ENCODE data around the gene FOXD4L4. TPM values are rescaled to one million over a fixed set of nuclear protein-coding genes. Genes with fewer than 3 reads are reported as not detected.
"Not testable (repeated sequence)": the region's sequence is repeated elsewhere in the genome, so short reads cannot be mapped to it uniquely, and the experiment has no call there.

Gene FOXD4L4
- polyA plus RNA-seq (ENCODE audit: insufficient read length in 4 of 4): not detected

DNA sequence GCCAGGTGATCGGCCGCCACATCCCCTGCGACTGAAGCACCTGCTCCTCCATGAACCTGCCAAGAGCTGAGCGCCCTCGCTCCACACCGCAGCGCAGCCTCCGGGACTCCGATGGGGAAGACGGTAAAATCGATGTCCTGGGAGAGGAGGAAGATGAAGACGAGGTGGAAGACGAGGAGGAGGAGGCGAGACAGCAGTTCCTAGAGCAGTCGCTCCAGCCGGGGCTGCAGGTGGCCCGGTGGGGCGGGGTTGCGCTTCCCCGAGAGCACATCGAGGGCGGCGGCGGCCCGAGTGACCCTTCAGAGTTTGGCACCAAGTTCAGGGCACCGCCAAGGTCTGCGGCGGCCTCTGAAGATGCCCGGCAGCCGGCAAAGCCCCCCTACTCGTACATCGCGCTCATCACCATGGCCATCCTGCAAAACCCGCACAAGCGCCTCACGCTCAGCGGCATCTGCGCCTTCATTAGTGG lies at the start of gene FOXD4L4:
Gene FOXD4L4 (plus strand): TSS at position 51 of the 469 bp plus-strand sequence. CDS start 0 bp downstream, at position 51.
- not testable (repeated sequence) for DNase-seq (ENCODE audit: low read depth in 4 of 4, low spot score in 2 of 4)

DNA sequence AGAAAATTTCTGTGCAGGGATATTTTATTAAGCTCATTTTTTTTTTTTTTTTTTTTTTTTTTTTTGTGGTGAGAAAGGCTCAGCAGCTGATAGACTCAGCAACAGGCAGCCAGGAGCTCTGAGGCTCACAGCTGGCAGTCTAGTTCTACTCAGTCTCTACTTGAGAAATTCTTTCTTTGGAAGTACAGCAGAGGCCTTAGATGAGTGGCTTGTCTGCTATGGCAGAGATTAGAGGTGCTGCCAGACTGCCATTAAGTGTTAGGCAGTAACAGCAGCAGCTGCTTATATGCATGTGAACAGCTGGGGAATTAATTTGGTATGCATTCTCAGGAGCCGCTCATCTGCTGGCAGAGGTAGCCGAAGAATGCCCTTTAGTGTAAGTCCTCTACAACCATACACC lies 33.4 kb upstream of the FOXD4L4 start:
- not testable (repeated sequence) for DNase-seq (ENCODE audit: low read depth in 4 of 4, low spot score in 2 of 4)

DNA sequence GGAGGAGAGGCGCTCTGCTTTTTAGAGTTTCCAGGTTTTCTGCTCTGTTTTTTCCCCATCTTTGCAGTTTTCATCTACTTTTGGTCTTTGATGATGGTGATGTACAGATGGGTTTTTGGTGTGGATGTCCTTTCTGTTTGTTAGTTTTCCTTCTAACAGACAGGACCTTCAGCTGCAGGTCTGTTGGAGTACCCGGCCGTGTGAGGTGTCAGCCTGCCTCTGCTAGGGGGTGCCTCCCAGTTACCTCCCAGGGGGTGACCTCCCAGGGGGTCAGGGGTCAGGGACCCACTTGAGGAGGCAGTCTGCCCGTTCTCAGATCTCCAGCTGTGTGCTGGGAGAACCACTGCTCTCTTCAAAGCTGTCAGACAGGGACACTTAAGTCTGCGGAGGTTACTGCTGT lies 22.5 kb upstream of the FOXD4L4 start:
- DNase-seq (ENCODE audit: low read depth in 4 of 4, low spot score in 2 of 4): not testable (repeated sequence)

DNA sequence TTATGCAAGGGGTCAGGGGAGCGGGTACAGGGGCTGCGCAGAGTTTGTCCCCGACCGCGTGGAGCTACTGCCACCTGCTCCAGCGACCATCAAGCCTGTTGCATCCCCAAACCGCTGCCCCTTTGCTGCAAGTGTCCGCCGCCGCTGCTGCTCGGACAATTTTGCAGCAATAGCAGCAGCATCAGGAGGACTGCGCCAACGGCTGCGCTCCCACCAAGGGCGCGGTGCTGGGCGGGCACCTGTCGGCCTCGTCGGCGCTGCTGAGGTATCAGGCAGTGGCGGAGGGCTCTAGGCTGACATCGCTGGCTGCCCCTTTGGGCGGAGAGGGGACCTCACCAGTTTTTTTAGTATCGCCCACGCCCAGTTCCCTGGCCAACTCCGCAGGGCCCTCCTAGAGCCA lies 1.2 kb downstream of the FOXD4L4 start:
- not testable (repeated sequence) for DNase-seq (ENCODE audit: low read depth in 4 of 4, low spot score in 2 of 4)

Other genes starting within 250 kb of the FOXD4L4 start
- gene ZNG1E, start 61.2 kb upstream of the FOXD4L4 start, polyA plus RNA-seq (ENCODE audit: insufficient read length in 4 of 4): 10 to 100 TPM; 63.7 to 92.5 (median 65.7) TPM

Measured in left renal cortex interstitium (tissue), 4 donors.